ENCODE results near the gene SMKR1. TPM values are rescaled to one million over a fixed set of nuclear protein-coding genes. Genes with fewer than 3 reads are reported as not detected.

SMKR1 gene
- total and polyA plus RNA-seq, 10 donors: 0.91 to 2.2 (median 1.4) TPM; not detected in 5

DNA sequence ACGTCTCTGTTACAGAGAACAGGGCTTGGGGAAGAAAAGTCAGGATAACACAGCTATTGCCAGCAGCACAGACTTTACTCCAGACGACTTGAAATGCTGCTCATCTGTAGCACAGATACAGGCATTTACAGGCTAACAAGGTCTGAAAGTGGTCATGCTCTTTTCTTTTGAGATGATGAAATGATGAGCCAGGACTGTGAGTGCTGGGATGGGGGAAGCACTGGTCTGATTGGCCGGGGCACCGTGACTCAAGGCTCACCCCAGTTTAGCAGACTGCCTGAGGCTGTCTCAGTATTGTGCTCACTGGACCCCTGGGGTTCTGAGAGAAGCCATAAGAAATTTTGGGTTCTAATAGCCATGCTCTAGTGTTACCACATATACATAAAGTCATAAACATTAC is 12.4 kb downstream of the SMKR1 start:
- no peaks in the 10 kb centered on the region for H3K4me1 ChIP-seq
- H3K4me3 ChIP-seq: no peak overlapping the region
- no peaks in the 10 kb centered on the region for H3K27me3 ChIP-seq (replicated peaks in 1 of 7)
- H3K36me3 ChIP-seq: no peaks in the 10 kb centered on the region
- TF ChIP-seq POLR2AphosphoS5 (IDR thresholded peaks at IDR 0.05) (no peak), POLR2A (IDR thresholded peaks at IDR 0.05) (no peak)
- TF ChIP-seq, protein P1, sequence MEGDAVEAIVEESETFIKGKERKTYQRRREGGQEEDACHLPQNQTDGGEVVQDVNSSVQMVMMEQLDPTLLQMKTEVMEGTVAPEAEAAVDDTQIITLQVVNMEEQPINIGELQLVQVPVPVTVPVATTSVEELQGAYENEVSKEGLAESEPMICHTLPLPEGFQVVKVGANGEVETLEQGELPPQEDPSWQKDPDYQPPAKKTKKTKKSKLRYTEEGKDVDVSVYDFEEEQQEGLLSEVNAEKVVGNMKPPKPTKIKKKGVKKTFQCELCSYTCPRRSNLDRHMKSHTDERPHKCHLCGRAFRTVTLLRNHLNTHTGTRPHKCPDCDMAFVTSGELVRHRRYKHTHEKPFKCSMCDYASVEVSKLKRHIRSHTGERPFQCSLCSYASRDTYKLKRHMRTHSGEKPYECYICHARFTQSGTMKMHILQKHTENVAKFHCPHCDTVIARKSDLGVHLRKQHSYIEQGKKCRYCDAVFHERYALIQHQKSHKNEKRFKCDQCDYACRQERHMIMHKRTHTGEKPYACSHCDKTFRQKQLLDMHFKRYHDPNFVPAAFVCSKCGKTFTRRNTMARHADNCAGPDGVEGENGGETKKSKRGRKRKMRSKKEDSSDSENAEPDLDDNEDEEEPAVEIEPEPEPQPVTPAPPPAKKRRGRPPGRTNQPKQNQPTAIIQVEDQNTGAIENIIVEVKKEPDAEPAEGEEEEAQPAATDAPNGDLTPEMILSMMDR (IDR thresholded peaks at IDR 0.05 in 8 of 11, conservative IDR thresholded peaks at IDR 0.05 in 3 of 11): no peak
- no peak for DNase-seq
- no peak overlapping the region for H3K27ac ChIP-seq
- WGBS, 5 donors: 71 to 85% (median 77%) methylated on average over 4 of the region's 4 CpGs
- intact Hi-C loops (cut with DNase I; ENCODE audit: low total_unique reads): no loop called here
- H3K9me3 ChIP-seq: no peaks in the 10 kb centered on the region

DNA sequence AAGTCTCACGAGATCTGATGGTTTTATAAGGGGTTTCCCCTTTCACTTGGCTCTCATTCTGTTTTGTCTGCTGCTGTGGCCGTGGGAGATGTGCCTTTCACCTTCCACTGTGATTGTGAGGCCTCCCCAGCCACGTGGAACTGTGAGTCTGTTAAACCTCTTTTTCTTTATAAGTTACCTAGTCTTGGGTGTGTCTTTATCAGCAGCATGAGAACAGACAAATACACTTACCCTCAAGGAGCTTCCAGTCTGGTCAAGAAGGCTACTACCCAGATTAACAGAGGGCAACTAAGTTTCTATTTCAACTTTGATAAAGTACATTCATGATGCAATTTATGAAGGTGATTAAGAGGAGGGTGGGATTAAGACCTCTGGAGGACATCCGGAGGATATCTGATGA is 13.1 kb downstream of the SMKR1 start:
- Histone ChIP-seq H3K27me3 (replicated peaks in 1 of 7) (peaks cover 0 to 2% (median 0%) of the 10 kb centered on the region in 7 donors), H3K36me3 (no peaks in the 10 kb centered on the region), H3K27ac (no peak overlapping the region), H3K4me1 (no peaks in the 10 kb centered on the region), H3K4me3 (no peak overlapping the region), H3K9me3 (no peaks in the 10 kb centered on the region)
- TF ChIP-seq, protein P1 (IDR thresholded peaks at IDR 0.05 in 8 of 11, conservative IDR thresholded peaks at IDR 0.05 in 3 of 11): no peak
- TF ChIP-seq POLR2AphosphoS5 (IDR thresholded peaks at IDR 0.05): no peak
- TF ChIP-seq POLR2A (IDR thresholded peaks at IDR 0.05): no peak
- WGBS, 5 donors: 56 to 79% (median 73%) methylated on average over 4 of the region's 4 CpGs
- DNase-seq: no peak
- intact Hi-C loops (cut with DNase I; ENCODE audit: low total_unique reads): no loop called here

DNA sequence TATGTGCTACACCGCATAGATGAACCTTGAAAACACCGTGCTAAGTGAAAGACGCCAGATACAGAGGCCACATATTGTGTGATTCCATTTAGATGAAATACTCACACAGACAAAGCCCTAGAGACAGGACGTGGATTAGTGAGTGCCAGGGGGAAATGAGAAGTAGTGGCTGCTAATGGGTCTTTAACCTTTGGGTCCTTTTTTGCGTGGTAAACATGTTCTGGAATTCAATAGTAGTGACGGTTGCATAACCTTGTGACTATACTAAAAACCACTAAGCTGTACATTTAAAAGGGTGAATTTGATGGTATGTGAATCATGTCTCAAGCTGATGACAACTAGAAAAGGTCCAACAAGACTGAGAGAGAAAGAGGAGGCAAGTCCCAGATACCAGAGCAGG is 15.6 kb downstream of the SMKR1 start:
- TF ChIP-seq POLR2AphosphoS5 (IDR thresholded peaks at IDR 0.05) (no peak), POLR2A (IDR thresholded peaks at IDR 0.05) (no peak)
- TF ChIP-seq, protein P1 (IDR thresholded peaks at IDR 0.05 in 8 of 11, conservative IDR thresholded peaks at IDR 0.05 in 3 of 11): no peak
- WGBS, 5 donors: 61 to 79% (median 68%) methylated on average over 6 of the region's 6 CpGs
- intact Hi-C loops (cut with DNase I; ENCODE audit: low total_unique reads): no loop called here

DNA sequence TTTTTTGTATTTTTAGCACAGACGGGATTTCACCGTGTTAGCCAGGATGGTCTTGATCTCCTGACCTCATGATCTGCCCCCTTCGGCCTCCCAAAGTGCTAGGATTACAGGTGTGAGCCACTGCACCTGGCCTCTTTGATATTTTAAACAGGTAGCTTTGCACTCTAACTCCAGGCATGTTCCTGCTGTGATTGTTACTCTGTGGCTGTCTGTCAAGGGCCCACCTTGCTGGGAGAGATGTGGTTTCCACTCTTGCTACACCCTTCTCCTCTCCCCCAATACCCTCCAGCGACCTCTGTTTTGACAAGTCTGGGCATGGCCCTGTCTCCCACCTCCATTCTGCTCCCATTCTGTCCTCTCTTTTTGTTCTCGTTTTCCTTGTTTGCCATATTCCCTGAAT is 17.1 kb downstream of the SMKR1 start:
- TF ChIP-seq, protein P1 (IDR thresholded peaks at IDR 0.05 in 8 of 11, conservative IDR thresholded peaks at IDR 0.05 in 3 of 11): no peak
- TF ChIP-seq POLR2A (IDR thresholded peaks at IDR 0.05) (no peak), POLR2AphosphoS5 (IDR thresholded peaks at IDR 0.05) (no peak)
- Histone ChIP-seq H3K36me3 (no peaks in the 10 kb centered on the region), H3K9me3 (no peaks in the 10 kb centered on the region), H3K27ac (no peak overlapping the region), H3K4me1 (no peaks in the 10 kb centered on the region), H3K27me3 (replicated peaks in 1 of 7) (peaks cover 0 to 28% (median 0%) of the 10 kb centered on the region in 7 donors), H3K4me3 (no peak overlapping the region)
- intact Hi-C loops (cut with DNase I; ENCODE audit: low total_unique reads): no loop called here
- DNase-seq: peak; percentile 4
- 42 to 54% (median 47%) methylated on average over 5 of the region's 5 CpGs for WGBS, 5 donors

More for the DNA sequence above, 15.6 kb downstream of the SMKR1 start:
- H3K36me3 ChIP-seq: no peaks in the 10 kb centered on the region
- no peak overlapping the region for H3K27ac ChIP-seq
- H3K27me3 ChIP-seq (replicated peaks in 1 of 7): peaks cover 0 to 21% (median 0%) of the 10 kb centered on the region in 7 donors
- H3K4me1 ChIP-seq: no peaks in the 10 kb centered on the region
- H3K9me3 ChIP-seq: no peaks in the 10 kb centered on the region
- no peak for DNase-seq
- H3K4me3 ChIP-seq: no peak overlapping the region

Data from spleen (tissue), 11 donors.